GM06990 (cell line): ENCODE measurements around the gene CFDP1.

Experiments used
- DNase-seq: peaks from one replicate; pipeline ENCODE4 v3.0.0-alpha.2; 2011; ENCODE audit not compliant: insufficient read length; ENCODE audit errors: extremely low read depth
- H3K27me3 ChIP-seq: replicated peaks from 2 replicates; pipeline ENCODE4 v1.6.0; 2011; ENCODE audit warnings: low read length; ENCODE audit not compliant: control insufficient read depth, insufficient read depth
- H3K36me3 ChIP-seq: 2 replicates; pipeline ENCODE4 v1.5.1; 2011; ENCODE audit warnings: low read length; ENCODE audit not compliant: control insufficient read depth, insufficient read depth
- H3K4me3 ChIP-seq: replicated peaks from 2 replicates; pipeline ENCODE4 v1.5.1; 2011; ENCODE audit warnings: low read depth, mild to moderate bottlenecking, control low read depth, low read length
- CTCF ChIP-seq: IDR thresholded peaks from 2 replicates; pipeline ENCODE4 v1.5.1; 2011; ENCODE audit warnings: low read length, control low read depth, mild to moderate bottlenecking, inconsistent platforms; ENCODE audit not compliant: insufficient read depth, poor library complexity, severe bottlenecking

CFDP1 gene

GRCh38 chr16:75244225-75244809 is 189.0 kb downstream of the CFDP1 start:
- Histone ChIP-seq H3K36me3 (peaks cover 3% of the 10 kb centered on the region), H3K27me3 (no peaks in the 10 kb centered on the region)
- TF ChIP-seq CTCF, result peak; percentile 8

More at GRCh38 chr16:75244225-75244809, 189.0 kb downstream of the CFDP1 start:
- DNase-seq, result no peak
- no peak overlapping the region for H3K4me3 ChIP-seq
